ENCODE results near the gene METTL3.
A peak's percentile ranks its signal among the peaks of the same experiment; 100 is the strongest.
"Not testable (repeated sequence)": the region's sequence is repeated elsewhere in the genome, so short reads cannot be mapped to it uniquely, and the experiment has no call there.

METTL3 gene

GRCh38 chr14:21510735-21511657, at the start of gene METTL3:
Gene METTL3, minus strand, starts transcription at chr14:21511340. Its CDS starts 117 bp downstream, at chr14:21511223.
- peak; percentile 96 for DNase-seq (ENCODE audit: low spot score)

GRCh38 chr14:21558703-21559170, 47.6 kb upstream of the METTL3 start:
- no peak for DNase-seq (ENCODE audit: low spot score)

GRCh38 chr14:21557084-21557901, 46.2 kb upstream of the METTL3 start:
- DNase-seq (ENCODE audit: low spot score), result peak; percentile 89

GRCh38 chr14:21556378-21557083, 45.4 kb upstream of the METTL3 start:
- no peak for DNase-seq (ENCODE audit: low spot score)

GRCh38 chr14:21553266-21553665, 42.1 kb upstream of the METTL3 start:
- DNase-seq (ENCODE audit: low spot score), result no peak

- DNase-seq (ENCODE audit: low spot score), result not testable (repeated sequence)
Observed at GRCh38 chr14:21544588-21544987, 33.4 kb upstream of the METTL3 start.

GRCh38 chr14:21543963-21544362, 32.8 kb upstream of the METTL3 start:
- DNase-seq (ENCODE audit: low spot score), result no peak

- DNase-seq (ENCODE audit: low spot score), result no peak
Observed at GRCh38 chr14:21543521-21543960, 32.4 kb upstream of the METTL3 start.

- DNase-seq (ENCODE audit: low spot score), result no peak
Observed at GRCh38 chr14:21541413-21542074, 30.4 kb upstream of the METTL3 start.

GRCh38 chr14:21539189-21539940, 28.2 kb upstream of the METTL3 start:
- no peak for DNase-seq (ENCODE audit: low spot score)

- no peak for DNase-seq (ENCODE audit: low spot score)
Observed at GRCh38 chr14:21537090-21537424, 25.9 kb upstream of the METTL3 start.

- no peak for DNase-seq (ENCODE audit: low spot score)
Observed at GRCh38 chr14:21536418-21537089, 25.4 kb upstream of the METTL3 start.

GRCh38 chr14:21535545-21536417, 24.6 kb upstream of the METTL3 start:
- no peak for DNase-seq (ENCODE audit: low spot score)

- no peak for DNase-seq (ENCODE audit: low spot score)
Observed at GRCh38 chr14:21534576-21534975, 23.4 kb upstream of the METTL3 start.

GRCh38 chr14:21533294-21533693, 22.2 kb upstream of the METTL3 start:
- no peak for DNase-seq (ENCODE audit: low spot score)

GRCh38 chr14:21529515-21529914, 18.4 kb upstream of the METTL3 start:
- DNase-seq (ENCODE audit: low spot score), result no peak

GRCh38 chr14:21528381-21529348, 17.5 kb upstream of the METTL3 start:
- no peak for DNase-seq (ENCODE audit: low spot score)

- DNase-seq (ENCODE audit: low spot score), result no peak
Observed at GRCh38 chr14:21527318-21527679, 16.2 kb upstream of the METTL3 start.
